ENCODE measurements around the gene C9orf72.

The C9orf72 gene

DNA sequence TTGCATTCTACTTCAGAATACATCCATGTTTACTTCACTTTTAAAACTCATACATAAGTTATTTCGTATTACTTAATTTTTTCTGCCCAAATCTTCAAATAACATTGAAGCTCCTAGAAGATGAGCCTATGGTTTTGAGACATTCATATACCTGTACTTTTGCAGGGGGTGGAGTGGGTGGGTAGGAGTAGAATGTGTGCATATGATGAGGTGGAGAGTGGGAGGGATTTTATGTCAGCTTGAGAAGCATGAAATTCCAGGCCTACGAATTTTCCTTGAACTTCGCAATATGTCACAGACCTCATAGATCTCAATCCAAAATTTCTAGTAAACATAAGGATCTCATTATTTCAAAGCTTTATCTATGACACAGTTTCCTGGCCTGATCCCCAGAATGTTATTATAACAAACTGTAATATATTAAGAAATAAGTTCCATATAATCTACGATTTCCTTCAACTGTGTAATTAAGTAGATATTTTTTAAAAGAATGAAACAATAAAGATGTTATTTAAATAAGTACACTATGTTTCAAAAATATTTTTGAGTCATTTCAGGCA is 24.0 kb downstream of the C9orf72 start:
- ATAC-seq: peak; percentile 82
- peak; percentile 66; the same call in 1 of the 2 replicates for TF ChIP-seq TCF4 (CRISPR knock-in tag; IDR thresholded peaks at IDR 0.05; ENCODE audit: borderline replicate concordance)
- peak; percentile 63 for TF ChIP-seq ISL1 (CRISPR knock-in tag; IDR thresholded peaks at IDR 0.05)
- no peak for TF ChIP-seq ESRRG (CRISPR knock-in tag; IDR thresholded peaks at IDR 0.05)
- no peak for TF ChIP-seq ZC3H10 (CRISPR knock-in tag; IDR thresholded peaks at IDR 0.05)

DNA sequence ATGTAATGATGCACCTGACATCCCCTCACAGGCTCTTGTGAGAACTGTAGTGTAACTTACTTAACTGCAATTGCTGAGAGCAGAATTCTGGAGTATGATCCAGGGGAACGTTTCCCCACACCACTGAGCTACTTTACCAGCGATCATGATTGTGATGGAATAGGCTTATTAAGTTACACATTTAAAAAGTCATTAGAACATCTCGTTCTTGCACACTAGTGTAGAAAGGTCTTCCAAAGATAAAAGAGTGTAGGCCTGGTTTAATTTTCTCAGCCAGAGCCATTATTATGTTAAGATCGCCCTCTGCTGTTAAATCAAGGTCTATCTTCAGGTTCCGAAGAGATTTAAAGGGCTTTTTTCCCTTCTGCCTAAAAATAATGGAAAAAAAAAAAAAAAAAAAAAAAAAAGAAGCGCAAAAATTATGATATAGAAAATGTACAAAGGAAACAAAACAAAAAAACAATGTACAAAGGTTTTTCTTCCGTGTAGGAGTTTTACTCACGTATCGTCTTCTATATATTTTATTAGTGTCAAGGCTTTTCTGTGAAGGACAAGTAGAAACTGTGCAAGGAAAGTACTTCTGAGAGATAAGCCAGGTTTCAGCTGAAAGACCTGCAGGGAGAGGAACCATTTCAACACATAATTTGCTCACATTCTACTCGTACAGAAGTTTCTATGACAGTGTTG is 25.1 kb downstream of the C9orf72 start:
- TF ChIP-seq ZNF70 (CRISPR knock-in tag; IDR thresholded peaks at IDR 0.05) (no peak), RARB (CRISPR knock-in tag; IDR thresholded peaks at IDR 0.05) (no peak), ISL1 (CRISPR knock-in tag; IDR thresholded peaks at IDR 0.05) (no peak), ZC3H10 (CRISPR knock-in tag; IDR thresholded peaks at IDR 0.05) (no peak), ESRRG (CRISPR knock-in tag; IDR thresholded peaks at IDR 0.05) (no peak), BACH2 (CRISPR knock-in tag; IDR thresholded peaks at IDR 0.05; ENCODE audit: borderline replicate concordance) (no peak), ZNF565 (CRISPR knock-in tag; conservative IDR thresholded peaks at IDR 0.05; ENCODE audit: low read depth) (no peak), CSDC2 (CRISPR knock-in tag; IDR thresholded peaks at IDR 0.05) (no peak), TCF4 (CRISPR knock-in tag; IDR thresholded peaks at IDR 0.05; ENCODE audit: borderline replicate concordance) (no peak), OSR1 (CRISPR knock-in tag; IDR thresholded peaks at IDR 0.05) (no peak), ZFP30 (CRISPR knock-in tag; IDR thresholded peaks at IDR 0.05) (no peak), PPARA (CRISPR knock-in tag; IDR thresholded peaks at IDR 0.05; ENCODE audit: borderline replicate concordance) (no peak)
- TF ChIP-seq, protein P1, sequence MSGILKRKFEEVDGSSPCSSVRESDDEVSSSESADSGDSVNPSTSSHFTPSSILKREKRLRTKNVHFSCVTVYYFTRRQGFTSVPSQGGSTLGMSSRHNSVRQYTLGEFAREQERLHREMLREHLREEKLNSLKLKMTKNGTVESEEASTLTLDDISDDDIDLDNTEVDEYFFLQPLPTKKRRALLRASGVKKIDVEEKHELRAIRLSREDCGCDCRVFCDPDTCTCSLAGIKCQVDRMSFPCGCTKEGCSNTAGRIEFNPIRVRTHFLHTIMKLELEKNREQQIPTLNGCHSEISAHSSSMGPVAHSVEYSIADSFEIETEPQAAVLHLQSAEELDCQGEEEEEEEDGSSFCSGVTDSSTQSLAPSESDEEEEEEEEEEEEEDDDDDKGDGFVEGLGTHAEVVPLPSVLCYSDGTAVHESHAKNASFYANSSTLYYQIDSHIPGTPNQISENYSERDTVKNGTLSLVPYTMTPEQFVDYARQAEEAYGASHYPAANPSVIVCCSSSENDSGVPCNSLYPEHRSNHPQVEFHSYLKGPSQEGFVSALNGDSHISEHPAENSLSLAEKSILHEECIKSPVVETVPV (CRISPR knock-in tag; IDR thresholded peaks at IDR 0.05): no peak
- TF ChIP-seq, protein P2, sequence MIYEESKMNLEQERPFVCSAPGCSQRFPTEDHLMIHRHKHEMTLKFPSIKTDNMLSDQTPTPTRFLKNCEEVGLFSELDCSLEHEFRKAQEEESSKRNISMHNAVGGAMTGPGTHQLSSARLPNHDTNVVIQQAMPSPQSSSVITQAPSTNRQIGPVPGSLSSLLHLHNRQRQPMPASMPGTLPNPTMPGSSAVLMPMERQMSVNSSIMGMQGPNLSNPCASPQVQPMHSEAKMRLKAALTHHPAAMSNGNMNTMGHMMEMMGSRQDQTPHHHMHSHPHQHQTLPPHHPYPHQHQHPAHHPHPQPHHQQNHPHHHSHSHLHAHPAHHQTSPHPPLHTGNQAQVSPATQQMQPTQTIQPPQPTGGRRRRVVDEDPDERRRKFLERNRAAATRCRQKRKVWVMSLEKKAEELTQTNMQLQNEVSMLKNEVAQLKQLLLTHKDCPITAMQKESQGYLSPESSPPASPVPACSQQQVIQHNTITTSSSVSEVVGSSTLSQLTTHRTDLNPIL (CRISPR knock-in tag; IDR thresholded peaks at IDR 0.05; ENCODE audit: low read depth): no peak
- TF ChIP-seq, protein P3, sequence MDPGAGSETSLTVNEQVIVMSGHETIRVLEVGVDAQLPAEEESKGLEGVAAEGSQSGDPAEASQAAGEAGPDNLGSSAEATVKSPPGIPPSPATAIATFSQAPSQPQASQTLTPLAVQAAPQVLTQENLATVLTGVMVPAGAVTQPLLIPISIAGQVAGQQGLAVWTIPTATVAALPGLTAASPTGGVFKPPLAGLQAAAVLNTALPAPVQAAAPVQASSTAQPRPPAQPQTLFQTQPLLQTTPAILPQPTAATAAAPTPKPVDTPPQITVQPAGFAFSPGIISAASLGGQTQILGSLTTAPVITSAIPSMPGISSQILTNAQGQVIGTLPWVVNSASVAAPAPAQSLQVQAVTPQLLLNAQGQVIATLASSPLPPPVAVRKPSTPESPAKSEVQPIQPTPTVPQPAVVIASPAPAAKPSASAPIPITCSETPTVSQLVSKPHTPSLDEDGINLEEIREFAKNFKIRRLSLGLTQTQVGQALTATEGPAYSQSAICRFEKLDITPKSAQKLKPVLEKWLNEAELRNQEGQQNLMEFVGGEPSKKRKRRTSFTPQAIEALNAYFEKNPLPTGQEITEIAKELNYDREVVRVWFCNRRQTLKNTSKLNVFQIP (CRISPR knock-in tag; IDR thresholded peaks at IDR 0.05; ENCODE audit: borderline replicate concordance, low read depth): no peak
- TF ChIP-seq, protein P4, sequence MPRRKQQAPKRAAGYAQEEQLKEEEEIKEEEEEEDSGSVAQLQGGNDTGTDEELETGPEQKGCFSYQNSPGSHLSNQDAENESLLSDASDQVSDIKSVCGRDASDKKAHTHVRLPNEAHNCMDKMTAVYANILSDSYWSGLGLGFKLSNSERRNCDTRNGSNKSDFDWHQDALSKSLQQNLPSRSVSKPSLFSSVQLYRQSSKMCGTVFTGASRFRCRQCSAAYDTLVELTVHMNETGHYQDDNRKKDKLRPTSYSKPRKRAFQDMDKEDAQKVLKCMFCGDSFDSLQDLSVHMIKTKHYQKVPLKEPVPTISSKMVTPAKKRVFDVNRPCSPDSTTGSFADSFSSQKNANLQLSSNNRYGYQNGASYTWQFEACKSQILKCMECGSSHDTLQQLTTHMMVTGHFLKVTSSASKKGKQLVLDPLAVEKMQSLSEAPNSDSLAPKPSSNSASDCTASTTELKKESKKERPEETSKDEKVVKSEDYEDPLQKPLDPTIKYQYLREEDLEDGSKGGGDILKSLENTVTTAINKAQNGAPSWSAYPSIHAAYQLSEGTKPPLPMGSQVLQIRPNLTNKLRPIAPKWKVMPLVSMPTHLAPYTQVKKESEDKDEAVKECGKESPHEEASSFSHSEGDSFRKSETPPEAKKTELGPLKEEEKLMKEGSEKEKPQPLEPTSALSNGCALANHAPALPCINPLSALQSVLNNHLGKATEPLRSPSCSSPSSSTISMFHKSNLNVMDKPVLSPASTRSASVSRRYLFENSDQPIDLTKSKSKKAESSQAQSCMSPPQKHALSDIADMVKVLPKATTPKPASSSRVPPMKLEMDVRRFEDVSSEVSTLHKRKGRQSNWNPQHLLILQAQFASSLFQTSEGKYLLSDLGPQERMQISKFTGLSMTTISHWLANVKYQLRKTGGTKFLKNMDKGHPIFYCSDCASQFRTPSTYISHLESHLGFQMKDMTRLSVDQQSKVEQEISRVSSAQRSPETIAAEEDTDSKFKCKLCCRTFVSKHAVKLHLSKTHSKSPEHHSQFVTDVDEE (CRISPR knock-in tag; IDR thresholded peaks at IDR 0.05): no peak
- TF ChIP-seq, protein P5, sequence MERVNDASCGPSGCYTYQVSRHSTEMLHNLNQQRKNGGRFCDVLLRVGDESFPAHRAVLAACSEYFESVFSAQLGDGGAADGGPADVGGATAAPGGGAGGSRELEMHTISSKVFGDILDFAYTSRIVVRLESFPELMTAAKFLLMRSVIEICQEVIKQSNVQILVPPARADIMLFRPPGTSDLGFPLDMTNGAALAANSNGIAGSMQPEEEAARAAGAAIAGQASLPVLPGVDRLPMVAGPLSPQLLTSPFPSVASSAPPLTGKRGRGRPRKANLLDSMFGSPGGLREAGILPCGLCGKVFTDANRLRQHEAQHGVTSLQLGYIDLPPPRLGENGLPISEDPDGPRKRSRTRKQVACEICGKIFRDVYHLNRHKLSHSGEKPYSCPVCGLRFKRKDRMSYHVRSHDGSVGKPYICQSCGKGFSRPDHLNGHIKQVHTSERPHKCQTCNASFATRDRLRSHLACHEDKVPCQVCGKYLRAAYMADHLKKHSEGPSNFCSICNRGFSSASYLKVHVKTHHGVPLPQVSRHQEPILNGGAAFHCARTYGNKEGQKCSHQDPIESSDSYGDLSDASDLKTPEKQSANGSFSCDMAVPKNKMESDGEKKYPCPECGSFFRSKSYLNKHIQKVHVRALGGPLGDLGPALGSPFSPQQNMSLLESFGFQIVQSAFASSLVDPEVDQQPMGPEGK (CRISPR knock-in tag; IDR thresholded peaks at IDR 0.05; ENCODE audit: borderline replicate concordance): no peak
- ATAC-seq: peak; percentile 91

DNA sequence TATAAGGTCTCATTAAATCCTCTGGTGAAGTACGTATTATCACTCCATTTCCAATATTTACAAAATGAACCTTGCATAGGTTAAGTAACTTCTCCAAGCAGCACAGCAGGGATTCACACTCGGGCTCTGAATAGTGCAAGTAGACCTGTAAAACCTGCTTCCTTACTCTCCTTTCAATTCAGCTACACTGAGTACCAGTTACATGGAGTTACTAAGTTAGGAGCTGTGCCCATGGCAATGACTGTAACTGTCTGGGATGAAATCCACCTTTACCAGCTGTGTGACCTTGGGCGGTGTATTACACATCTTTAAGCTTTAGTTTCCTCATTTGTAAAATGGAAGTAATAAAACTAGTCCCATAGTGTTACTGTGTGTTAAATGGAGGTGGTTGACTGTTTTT is 27.8 kb downstream of the C9orf72 start:
- no peak for ATAC-seq
- no peak for TF ChIP-seq TOX (CRISPR knock-in tag; IDR thresholded peaks at IDR 0.05; ENCODE audit: borderline replicate concordance)
- TF ChIP-seq ZNF70 (CRISPR knock-in tag; IDR thresholded peaks at IDR 0.05): no peak
- no peak for TF ChIP-seq GLIS3 (CRISPR knock-in tag; IDR thresholded peaks at IDR 0.05)
- no peak for TF ChIP-seq ARNTL (CRISPR knock-in tag; IDR thresholded peaks at IDR 0.05; ENCODE audit: borderline replicate concordance, low read depth)
